CD4-positive, alpha-beta T cell (primary cell): ENCODE data around the gene CRNKL1. TPM values are rescaled to one million over a fixed set of nuclear protein-coding genes. Genes with fewer than 3 reads are reported as not detected.

Experiments used
- ATAC-seq: fragments of 200-7000 bp; cut with Tn5 transposase; one replicate; pipeline ENCODE4 v1.10.0; 2022; ENCODE audit warnings: mild to moderate bottlenecking; ENCODE audit not compliant: poor library complexity
- CTCF ChIA-PET: fragments of 350-600 bp; sonication (Branson Sonifier 250); formaldehyde crosslinking; loops from one replicate; lab custom pipeline; 2021; ENCODE audit warnings: antibody characterized with exemption, inconsistent platforms; lab: Charles Lee
- POLR2A ChIA-PET: fragments of 350-600 bp; sonication (Branson Sonifier 250); formaldehyde crosslinking; loops from one replicate; lab custom pipeline; 2021; ENCODE audit warnings: antibody characterized with exemption, inconsistent platforms; lab: Charles Lee
- DNase-seq, 14 experiments: peaks; one replicate each; pipeline ENCODE4 v3.0.0-alpha.2; 2013 to 2020; ENCODE audit warnings: mixed read lengths in 2 of 14
- H3K27ac ChIP-seq, 2 donors: one replicate each; pipeline versions ENCODE4 v1.5.1 to v1.7.0; 2013; ENCODE audit warnings: low read length in 2 of 2, low read depth in 1 of 2, mild to moderate bottlenecking in 1 of 2
- H3K27me3 ChIP-seq, 2 experiments: 1 replicate in 1 of 2; 2 replicates in 1 of 2; pipeline versions ENCODE4 v1.6.1 to v1.7.0; 2013; ENCODE audit warnings: low read length in 2 of 2, control low read depth in 1 of 2, mild to moderate bottlenecking in 1 of 2, moderate library complexity in 1 of 2; ENCODE audit not compliant: insufficient read depth in 2 of 2, control insufficient read depth in 1 of 2
- H3K36me3 ChIP-seq: one replicate; pipeline ENCODE4 v1.6.1; 2013; ENCODE audit warnings: low read length, control low read depth; ENCODE audit not compliant: insufficient read depth
- H3K4me1 ChIP-seq: one replicate; pipeline ENCODE4 v1.6.1; 2013; ENCODE audit warnings: low read length, control low read depth; ENCODE audit not compliant: insufficient read depth
- H3K4me3 ChIP-seq: one replicate; pipeline ENCODE4 v1.5.1; 2013; ENCODE audit warnings: mild to moderate bottlenecking, low read length, moderate library complexity
- H3K9me3 ChIP-seq, 2 experiments: 1 replicate in 1 of 2; 2 replicates in 1 of 2; pipeline versions ENCODE4 v1.6.1 to v1.7.0; 2013; ENCODE audit warnings: low read length in 2 of 2, mild to moderate bottlenecking in 2 of 2, control low read depth in 1 of 2, moderate library complexity in 1 of 2; ENCODE audit not compliant: control insufficient read depth in 1 of 2, insufficient read depth in 1 of 2
- H3K27ac Mint-ChIP-seq: one replicate; pipeline ENCODE4 v1.8.0; 2020; ENCODE audit warnings: mixed read lengths
- H3K27me3 Mint-ChIP-seq: one replicate; pipeline ENCODE4 v1.8.0; 2021; ENCODE audit warnings: mixed read lengths
- H3K36me3 Mint-ChIP-seq: one replicate; pipeline ENCODE4 v1.8.0; 2021; ENCODE audit warnings: low read depth, mixed read lengths
- H3K4me1 Mint-ChIP-seq: one replicate; pipeline ENCODE4 v1.8.0; 2021; ENCODE audit warnings: low read depth, mixed read lengths
- H3K4me3 Mint-ChIP-seq: one replicate; pipeline ENCODE4 v1.8.0; 2020; ENCODE audit warnings: mild to moderate bottlenecking, mixed read lengths
- H3K9me3 Mint-ChIP-seq: one replicate; pipeline ENCODE4 v1.8.0; 2020; ENCODE audit warnings: mixed read lengths
- CTCF ChIP-seq: fragments of 200-600 bp; IDR thresholded peaks from one replicate; pipeline ENCODE4 v1.8.0; 2022; ENCODE audit warnings: antibody characterized with exemption, mild to moderate bottlenecking
- intact Hi-C, 2 experiments: fragments of 100-400 bp; cut with DNase I in 1 of 2; cut with micrococcal nuclease in 1 of 2; formaldehyde crosslinking; loops; one replicate each; pipeline versions ENCODE4 v1.15.1 to v1.9.0; 2023 to 2025; cut with DNase I, micrococcal nuclease
- total RNA-seq, 174 experiments: library from RNA in 2 of 174; stranded (reverse) in 2 of 174; gene quantifications; one replicate each; pipeline ENCODE4 v1.2.3 and lab custom pipeline; 2021 to 2026

CRNKL1 gene
- total RNA-seq, 2 experiments from 2014 or later, result 24.3 to 26.1 TPM

GRCh38 chr20:20065361-20065760, 13.1 kb upstream of the CRNKL1 start:
- no peak for TF ChIP-seq CTCF
- Mint-ChIP-seq H3K9me3 (no peaks in the 10 kb centered on the region), H3K27ac (no peak overlapping the region), H3K4me3 (no peak overlapping the region), H3K36me3 (no peaks in the 10 kb centered on the region), H3K27me3 (peaks cover 43% of the 10 kb centered on the region), H3K4me1 (no peaks in the 10 kb centered on the region)
- no peaks in the 10 kb centered on the region for H3K36me3 ChIP-seq
- POLR2A ChIA-PET, result no interaction called here
- intact Hi-C loops, result no loop called here
- no peak overlapping the region for H3K4me3 ChIP-seq
- H3K27ac ChIP-seq, result no peak overlapping the region
- no peak for ATAC-seq
- H3K27me3 ChIP-seq, result peaks cover 8 to 9% of the 10 kb centered on the region in 2 experiments
- DNase-seq, result no peak
- CTCF ChIA-PET, result no interaction called here
- no peaks in the 10 kb centered on the region for H3K4me1 ChIP-seq
- H3K9me3 ChIP-seq, result no peaks in the 10 kb centered on the region

- Histone ChIP-seq H3K9me3 (no peaks in the 10 kb centered on the region), H3K4me3 (no peak overlapping the region), H3K36me3 (no peaks in the 10 kb centered on the region), H3K27ac (no peak overlapping the region), H3K27me3 (peaks cover 8 to 9% of the 10 kb centered on the region in 2 experiments), H3K4me1 (no peaks in the 10 kb centered on the region)
- Mint-ChIP-seq H3K4me1 (no peaks in the 10 kb centered on the region), H3K9me3 (no peaks in the 10 kb centered on the region), H3K27me3 (peaks cover 43% of the 10 kb centered on the region), H3K4me3 (no peak overlapping the region), H3K36me3 (no peaks in the 10 kb centered on the region), H3K27ac (no peak overlapping the region)
- intact Hi-C loops, result no loop called here
- CTCF ChIA-PET, result no interaction called here
- no peak for TF ChIP-seq CTCF
- ATAC-seq, result no peak
- POLR2A ChIA-PET, result no interaction called here
- DNase-seq, result no peak
Observed at GRCh38 chr20:20063941-20064702, 11.9 kb upstream of the CRNKL1 start.

- Mint-ChIP-seq H3K9me3 (no peaks in the 10 kb centered on the region), H3K4me1 (no peaks in the 10 kb centered on the region), H3K36me3 (no peaks in the 10 kb centered on the region), H3K27me3 (peaks cover 45% of the 10 kb centered on the region), H3K4me3 (no peak overlapping the region), H3K27ac (no peak overlapping the region)
- H3K4me3 ChIP-seq, result no peak overlapping the region
- H3K27me3 ChIP-seq, result peaks cover 8 to 9% of the 10 kb centered on the region in 2 experiments
- no peak for TF ChIP-seq CTCF
- ATAC-seq, result peak; percentile 43
- H3K4me1 ChIP-seq, result no peaks in the 10 kb centered on the region
- intact Hi-C loops, result no loop called here
- H3K9me3 ChIP-seq, result no peaks in the 10 kb centered on the region
- H3K27ac ChIP-seq, result no peak overlapping the region
- DNase-seq, result no peak
- ChIA-PET CTCF (no interaction called here), POLR2A (interaction anchor here (0.6 kb wide), 1 partner anchor 8 kb away, joined by 3 read pairs; the partner anchor contains the start of genes CFAP61 and CRNKL1)
- no peaks in the 10 kb centered on the region for H3K36me3 ChIP-seq
Observed at GRCh38 chr20:20060234-20060998, 8.2 kb upstream of the CRNKL1 start.
